Upper lobe of left lung (tissue), 6 donors: ENCODE measurements around the gene RNF11. TPM values are rescaled to one million over a fixed set of nuclear protein-coding genes. Genes with fewer than 3 reads are reported as not detected.
"Not testable (repeated sequence)": the region's sequence is repeated elsewhere in the genome, so short reads cannot be mapped to it uniquely, and the experiment has no call there.

Experiments used
- ATAC-seq, 2 donors: fragments of 200-7000 bp; cut with Tn5 transposase; one replicate each; pipeline ENCODE4 v1.9.1; 2022; ENCODE audit warnings: mild to moderate bottlenecking in 2 of 2, moderate library complexity in 2 of 2; ENCODE audit not compliant: low FRiP score in 2 of 2
- DNase-seq, 2 donors: peaks; one replicate each; pipeline ENCODE4 v3.0.0-alpha.2; 2019 to 2020
- H3K27ac ChIP-seq, 4 donors: fragments of 200-600 bp; sonication (generic); one replicate each; pipeline ENCODE4 v1.5.1; 2016 to 2019
- H3K27me3 ChIP-seq, 4 donors: fragments of 200-600 bp; sonication (generic); one replicate each; pipeline ENCODE4 v1.5.1; 2017 to 2019
- H3K36me3 ChIP-seq, 4 donors: fragments of 200-600 bp; sonication (generic); one replicate each; pipeline ENCODE4 v1.5.1; 2016 to 2019
- H3K4me1 ChIP-seq, 4 donors: fragments of 200-600 bp; sonication (generic); one replicate each; pipeline ENCODE4 v1.5.1; 2018 to 2019
- H3K4me3 ChIP-seq, 4 donors: fragments of 200-600 bp; sonication (generic); one replicate each; pipeline ENCODE4 v1.5.1; 2017 to 2019; ENCODE audit warnings: mild to moderate bottlenecking in 2 of 4, moderate library complexity in 1 of 4
- H3K9me3 ChIP-seq, 4 donors: fragments of 200-600 bp; sonication (generic); one replicate each; pipeline ENCODE4 v1.5.1; 2018 to 2019
- EP300 ChIP-seq, 4 donors: sonication (generic); formaldehyde crosslinking; IDR thresholded peaks; one replicate each; pipeline ENCODE4 v1.5.1; 2017; ENCODE audit warnings: antibody characterized with exemption in 4 of 4, control low read depth in 2 of 4
- POLR2A ChIP-seq, 4 donors: fragments of 450-650 bp; IDR thresholded peaks; one replicate each; pipeline ENCODE4 v1.5.1; 2016 to 2017; ENCODE audit warnings: antibody characterized with exemption in 4 of 4, mild to moderate bottlenecking in 2 of 4
- POLR2AphosphoS5 ChIP-seq, 2 donors: sonication (generic); formaldehyde crosslinking; IDR thresholded peaks; one replicate each; pipeline ENCODE4 v1.5.1; 2017; ENCODE audit warnings: antibody characterized with exemption in 2 of 2
- WGBS, 2 donors: methylation state at CpG; one replicate each; pipeline ENCODE4 v1.1.5; 2017 to 2018; 5-methylcytosine and 5-hydroxymethylcytosine counted together
- total RNA-seq, 6 donors: library from RNA; depleted of rRNA in 4 of 6; stranded (reverse); fragments of >200 nt in 4 of 6; gene quantifications; one replicate each; pipeline versions ENCODE4 v1.1.0 to v1.2.1, GENCODE V29; 2016 to 2021
- TF ChIP-seq, protein P1 (sequence below), 6 experiments: fragments of 450-650 bp in 4 of 6; fragments of 200-600 bp in 2 of 6; sonication (generic) in 2 of 6; IDR thresholded peaks; one replicate each; pipeline ENCODE4 v1.5.1; 2016 to 2019; ENCODE audit warnings: antibody characterized with exemption in 6 of 6
- donor health status: DM: no; HTN: no; CAD: no; lungs with moderate emphysema.
- donor health status: DM: no; HTN: yes; CAD: no; lungs with severe emphysema.

Gene RNF11
- total RNA-seq, 6 donors from 2014 or later: 26.2 to 125 (median 78.8) TPM

GRCh38 chr1:51241119-51241518 is 5.0 kb downstream of the RNF11 start:
- H3K9me3 ChIP-seq: no peaks in the 10 kb centered on the region
- no peak overlapping the region for H3K27ac ChIP-seq
- TF ChIP-seq, protein P1, sequence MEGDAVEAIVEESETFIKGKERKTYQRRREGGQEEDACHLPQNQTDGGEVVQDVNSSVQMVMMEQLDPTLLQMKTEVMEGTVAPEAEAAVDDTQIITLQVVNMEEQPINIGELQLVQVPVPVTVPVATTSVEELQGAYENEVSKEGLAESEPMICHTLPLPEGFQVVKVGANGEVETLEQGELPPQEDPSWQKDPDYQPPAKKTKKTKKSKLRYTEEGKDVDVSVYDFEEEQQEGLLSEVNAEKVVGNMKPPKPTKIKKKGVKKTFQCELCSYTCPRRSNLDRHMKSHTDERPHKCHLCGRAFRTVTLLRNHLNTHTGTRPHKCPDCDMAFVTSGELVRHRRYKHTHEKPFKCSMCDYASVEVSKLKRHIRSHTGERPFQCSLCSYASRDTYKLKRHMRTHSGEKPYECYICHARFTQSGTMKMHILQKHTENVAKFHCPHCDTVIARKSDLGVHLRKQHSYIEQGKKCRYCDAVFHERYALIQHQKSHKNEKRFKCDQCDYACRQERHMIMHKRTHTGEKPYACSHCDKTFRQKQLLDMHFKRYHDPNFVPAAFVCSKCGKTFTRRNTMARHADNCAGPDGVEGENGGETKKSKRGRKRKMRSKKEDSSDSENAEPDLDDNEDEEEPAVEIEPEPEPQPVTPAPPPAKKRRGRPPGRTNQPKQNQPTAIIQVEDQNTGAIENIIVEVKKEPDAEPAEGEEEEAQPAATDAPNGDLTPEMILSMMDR (IDR thresholded peaks at IDR 0.05): no peak
- TF ChIP-seq EP300 (IDR thresholded peaks at IDR 0.05): no peak
- TF ChIP-seq POLR2AphosphoS5 (IDR thresholded peaks at IDR 0.05): no peak
- TF ChIP-seq POLR2A (IDR thresholded peaks at IDR 0.05): no peak
- H3K36me3 ChIP-seq: no peaks in the 10 kb centered on the region
- ATAC-seq (no peak), DNase-seq (no peak)
- peaks cover 18 to 45% (median 29%) of the 10 kb centered on the region in 4 donors for H3K4me1 ChIP-seq
- WGBS, 2 donors: 43 to 54% methylated on average over 1 of the region's 1 CpG
- H3K27me3 ChIP-seq: no peaks in the 10 kb centered on the region
- no peak overlapping the region for H3K4me3 ChIP-seq

DNA sequence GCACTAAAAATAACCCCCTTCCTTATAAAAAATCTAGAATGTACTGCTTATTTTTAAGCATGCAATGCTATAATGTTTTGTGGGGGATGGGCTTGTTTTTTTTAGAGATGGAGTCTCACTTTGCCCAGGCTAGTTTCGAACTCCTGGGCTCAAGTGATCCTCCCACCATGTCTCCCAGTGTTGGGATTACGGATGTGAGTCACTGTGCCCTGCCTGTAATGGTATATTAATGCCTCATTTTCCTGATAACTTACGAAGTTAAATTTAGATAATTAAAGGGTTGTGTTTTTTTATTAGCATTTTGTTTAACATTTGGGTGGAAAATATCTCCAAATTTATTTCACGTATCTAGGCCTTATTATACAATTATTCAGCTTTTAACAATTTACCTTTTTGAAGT is 6.5 kb downstream of the RNF11 start:
- Histone ChIP-seq H3K4me1 (peaks cover 22 to 45% (median 34%) of the 10 kb centered on the region in 4 donors), H3K27me3 (no peaks in the 10 kb centered on the region), H3K27ac (no peak overlapping the region), H3K4me3 (no peak overlapping the region), H3K9me3 (no peaks in the 10 kb centered on the region), H3K36me3 (no peaks in the 10 kb centered on the region)
- TF ChIP-seq, protein P1 (IDR thresholded peaks at IDR 0.05): no peak
- TF ChIP-seq POLR2A (IDR thresholded peaks at IDR 0.05) (no peak), POLR2AphosphoS5 (IDR thresholded peaks at IDR 0.05) (no peak), EP300 (IDR thresholded peaks at IDR 0.05) (no peak)
- DNase-seq (no peak), ATAC-seq (no peak)
- 90% methylated on average over 4 of the region's 4 CpGs for WGBS, 2 donors

DNA sequence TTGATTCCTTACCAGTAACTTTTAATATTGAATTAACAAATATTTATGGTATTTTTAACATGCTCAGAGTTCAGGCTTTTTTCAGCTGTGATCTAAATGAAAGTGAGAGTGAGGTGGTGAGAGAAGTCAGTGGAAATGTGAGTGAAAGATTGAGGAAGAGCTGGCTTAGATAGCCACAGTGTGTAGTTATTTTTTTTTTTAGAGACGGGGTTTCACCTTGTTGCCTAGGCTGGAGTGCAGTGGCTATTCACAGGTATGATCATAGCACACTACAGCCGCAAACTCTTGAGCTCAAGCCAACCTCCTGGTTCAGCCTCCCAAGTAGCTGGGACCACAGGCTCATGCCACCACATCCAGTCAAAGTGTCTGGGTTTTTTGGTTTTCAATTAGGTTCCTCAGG is 10.9 kb downstream of the RNF11 start:
- H3K9me3 ChIP-seq: no peaks in the 10 kb centered on the region
- H3K36me3 ChIP-seq: no peaks in the 10 kb centered on the region
- no peak overlapping the region for H3K4me3 ChIP-seq
- WGBS, 2 donors: 75 to 84% methylated on average over 2 of the region's 2 CpGs
- DNase-seq: no peak
- no peaks in the 10 kb centered on the region for H3K27me3 ChIP-seq
- H3K4me1 ChIP-seq: peaks cover 8 to 12% (median 11%) of the 10 kb centered on the region in 4 donors
- no peak for ATAC-seq
- H3K27ac ChIP-seq: no peak overlapping the region
- TF ChIP-seq POLR2AphosphoS5 (IDR thresholded peaks at IDR 0.05) (no peak), POLR2A (IDR thresholded peaks at IDR 0.05) (no peak), EP300 (IDR thresholded peaks at IDR 0.05) (no peak)
- TF ChIP-seq, protein P1 (IDR thresholded peaks at IDR 0.05): no peak

DNA sequence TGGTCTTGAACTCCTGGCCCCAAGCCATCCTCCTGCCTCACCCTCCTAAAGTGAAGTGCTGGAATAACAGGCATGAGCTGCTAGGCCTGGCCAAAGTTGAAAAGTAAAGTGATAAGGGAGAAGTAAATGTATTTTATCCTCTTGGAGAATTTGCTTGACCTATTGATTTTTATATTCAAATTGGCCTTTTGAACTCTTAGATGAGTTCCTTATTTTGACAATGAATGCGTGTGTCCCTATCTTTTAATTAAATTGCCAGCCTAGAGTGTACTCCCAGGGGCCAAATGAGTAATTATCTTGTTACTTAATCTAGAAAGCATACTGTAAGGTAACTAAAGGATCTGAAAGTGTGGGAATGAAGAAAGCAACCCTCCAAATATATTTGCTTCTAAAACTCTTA is 11.4 kb downstream of the RNF11 start:
- Histone ChIP-seq H3K9me3 (no peaks in the 10 kb centered on the region), H3K36me3 (no peaks in the 10 kb centered on the region), H3K27ac (no peak overlapping the region), H3K27me3 (no peaks in the 10 kb centered on the region), H3K4me1 (peaks cover 8 to 12% (median 11%) of the 10 kb centered on the region in 4 donors), H3K4me3 (no peak overlapping the region)
- 62 to 69% methylated on average over 1 of the region's 1 CpG for WGBS, 2 donors
- no peak for TF ChIP-seq POLR2AphosphoS5 (IDR thresholded peaks at IDR 0.05)
- TF ChIP-seq, protein P1 (IDR thresholded peaks at IDR 0.05): no peak
- TF ChIP-seq EP300 (IDR thresholded peaks at IDR 0.05): no peak
- no peak for TF ChIP-seq POLR2A (IDR thresholded peaks at IDR 0.05)
- DNase-seq (no peak), ATAC-seq (no peak)

DNA sequence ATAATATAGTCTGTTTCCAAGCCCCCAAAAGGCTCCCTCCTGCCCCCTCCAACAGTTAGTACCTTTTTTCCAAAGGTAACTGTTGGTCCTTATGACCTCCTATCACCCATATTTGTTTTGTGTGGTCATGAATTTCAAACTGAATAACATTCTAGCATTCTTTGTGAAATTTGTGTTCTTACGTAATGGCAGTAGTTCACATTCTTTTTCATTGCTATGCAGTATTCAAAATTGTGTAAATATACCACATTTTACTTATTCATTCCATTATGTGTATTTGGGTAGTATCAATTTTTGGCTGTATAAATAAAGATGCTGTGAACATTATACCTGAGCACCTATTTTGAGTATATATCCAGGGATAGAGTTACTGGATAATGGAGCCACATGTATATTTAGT is 13.4 kb downstream of the RNF11 start:
- Histone ChIP-seq H3K36me3 (no peaks in the 10 kb centered on the region), H3K27me3 (no peaks in the 10 kb centered on the region), H3K4me3 (no peak overlapping the region), H3K9me3 (no peaks in the 10 kb centered on the region), H3K27ac (no peak overlapping the region), H3K4me1 (peaks cover 7 to 14% (median 10%) of the 10 kb centered on the region in 4 donors)
- DNase-seq (no peak), ATAC-seq (no peak)
- no peak for TF ChIP-seq POLR2AphosphoS5 (IDR thresholded peaks at IDR 0.05)
- no peak for TF ChIP-seq EP300 (IDR thresholded peaks at IDR 0.05)
- TF ChIP-seq, protein P1 (IDR thresholded peaks at IDR 0.05): no peak
- TF ChIP-seq POLR2A (IDR thresholded peaks at IDR 0.05): no peak
- 88 to 93% methylated on average over 1 of the region's 1 CpG for WGBS, 2 donors

DNA sequence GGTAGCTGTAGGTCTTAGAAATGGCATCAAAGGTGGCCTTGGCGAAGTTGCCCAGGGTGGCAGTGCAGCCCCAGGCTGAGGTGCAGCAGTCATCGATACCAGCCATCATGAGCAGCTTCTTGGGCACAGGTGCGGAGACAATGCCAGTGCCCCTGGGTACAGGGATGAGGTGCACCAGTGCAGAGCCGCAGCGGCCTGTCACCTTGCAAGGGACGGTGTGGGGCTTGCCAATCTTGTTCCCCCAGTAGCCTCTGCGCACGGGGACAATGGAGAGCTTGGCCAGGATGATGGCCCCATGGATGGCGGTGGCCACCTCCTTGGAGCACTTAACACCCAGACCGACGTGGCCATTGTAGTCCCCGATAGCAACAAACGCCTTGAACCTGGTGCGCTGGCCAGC is 14.7 kb downstream of the RNF11 start:
- H3K4me1 ChIP-seq: peaks cover 7 to 18% (median 14%) of the 10 kb centered on the region in 4 donors
- H3K27ac ChIP-seq, H3K4me3 ChIP-seq, H3K9me3 ChIP-seq, H3K27me3 ChIP-seq, H3K36me3 ChIP-seq, ATAC-seq: not testable (repeated sequence)
- 95 to 97% methylated on average over 8 to 14 of the region's 14 CpGs for WGBS, 2 donors
- DNase-seq: peak in 1 of 2 donors; percentile 49

GRCh38 chr1:51251165-51251564 is 15.1 kb downstream of the RNF11 start:
- WGBS, 2 donors: 95 to 98% methylated on average over 17 to 20 of the region's 20 CpGs
- not testable (repeated sequence) for ATAC-seq, H3K9me3 ChIP-seq, H3K4me3 ChIP-seq, H3K27ac ChIP-seq, H3K36me3 ChIP-seq, H3K27me3 ChIP-seq
- peaks cover 7 to 20% (median 14%) of the 10 kb centered on the region in 4 donors for H3K4me1 ChIP-seq
- DNase-seq: peak in 1 of 2 donors; percentile 75
